H1 (cell line): ENCODE measurements around the gene TTLL5. TPM values are rescaled to one million over a fixed set of nuclear protein-coding genes. Genes with fewer than 3 reads are reported as not detected.

Experiments
- CTCF ChIA-PET: fragments of 300-600 bp; sonication (Branson Sonifier 250); formaldehyde crosslinking; loops from one replicate; lab custom pipeline; 2021; ENCODE audit not compliant: partially characterized antibody; lab: Charles Lee
- POLR2A ChIA-PET: fragments of 300-600 bp; sonication (Branson Sonifier 250); formaldehyde crosslinking; loops from one replicate; lab custom pipeline; 2021; ENCODE audit warnings: inconsistent platforms; ENCODE audit not compliant: partially characterized antibody; lab: Charles Lee
- DNase-seq, 2 experiments: peaks; one replicate each; pipeline versions ENCODE4 v3.0.0 to v3.0.0-alpha.2; 2010 to 2022; ENCODE audit warnings: low spot score in 2 of 2, low read depth in 1 of 2, mixed read lengths in 1 of 2
- FAIRE-seq: peaks from 2 replicates; lab custom pipeline; 2011; peaks lifted over from hg19 to GRCh38; lab: Jason Lieb, UNC
- H2AFZ ChIP-seq: 2 replicates; pipeline ENCODE4 v1.8.1; 2012; ENCODE audit warnings: low read length, inconsistent platforms
- H2AK5ac ChIP-seq: 2 replicates; pipeline ENCODE4 v1.6.1; 2013; ENCODE audit warnings: low read depth, low read length
- H2BK120ac ChIP-seq: replicated peaks from 2 replicates; pipeline ENCODE3; 2013; ENCODE audit warnings: low read depth, low read length, inconsistent platforms
- H2BK12ac ChIP-seq: 2 replicates; pipeline ENCODE4 v1.6.1; 2013; ENCODE audit warnings: low read depth, low read length
- H2BK15ac ChIP-seq: 2 replicates; pipeline ENCODE4 v1.6.1; 2013; ENCODE audit warnings: low read length
- H2BK20ac ChIP-seq: 2 replicates; pipeline ENCODE4 v1.6.1; 2013; ENCODE audit warnings: low read length
- H2BK5ac ChIP-seq: 2 replicates; pipeline ENCODE4 v1.6.1; 2013; ENCODE audit warnings: low read depth, low read length
- H3K14ac ChIP-seq: 2 replicates; pipeline ENCODE4 v1.6.1; 2013; ENCODE audit warnings: inconsistent platforms; ENCODE audit not compliant: insufficient read length
- H3K18ac ChIP-seq: 2 replicates; pipeline ENCODE4 v1.6.1; 2013; ENCODE audit warnings: low read length; ENCODE audit errors: extremely low read depth
- H3K23ac ChIP-seq: 2 replicates; pipeline ENCODE4 v1.6.1; 2013; ENCODE audit warnings: inconsistent platforms; ENCODE audit not compliant: insufficient read length
- H3K23me2 ChIP-seq: 2 replicates; pipeline ENCODE4 v1.6.1; 2013; ENCODE audit warnings: low read depth, low read length
- H3K27ac ChIP-seq: 2 replicates; pipeline ENCODE4 v1.6.1; 2011; ENCODE audit warnings: low read depth, low read length, inconsistent platforms
- H3K27me3 ChIP-seq, 4 experiments: replicated peaks in 1 of 4; 1 replicate in 1 of 4; 2 replicates in 3 of 4; pipeline versions ENCODE4 v1.6.1 to v1.8.1; 2011 to 2013; ENCODE audit warnings: low read length in 3 of 4, mild to moderate bottlenecking in 3 of 4, inconsistent platforms in 2 of 4, mixed read lengths in 2 of 4, moderate library complexity in 1 of 4; ENCODE audit not compliant: control insufficient read depth in 3 of 4, insufficient read depth in 3 of 4; ENCODE audit errors: extremely low read depth in 1 of 4
- H3K36me3 ChIP-seq, 4 experiments: 2 replicates each; pipeline versions ENCODE4 v1.6.1 to v1.8.1; 2011 to 2013; ENCODE audit warnings: mild to moderate bottlenecking in 4 of 4, low read length in 3 of 4, moderate library complexity in 2 of 4, control low read depth in 1 of 4, inconsistent platforms in 1 of 4; ENCODE audit not compliant: insufficient read depth in 4 of 4, control insufficient read depth in 2 of 4
- H3K4ac ChIP-seq: replicated peaks from 2 replicates; pipeline ENCODE3; 2013; ENCODE audit warnings: low read length, low read depth, mixed read lengths, inconsistent platforms; ENCODE audit not compliant: insufficient read length
- H3K4me1 ChIP-seq, 4 experiments: replicated peaks in 1 of 4; 1 replicate in 1 of 4; 2 replicates in 3 of 4; pipeline versions ENCODE4 v1.6.1 to v1.8.1; 2011 to 2013; ENCODE audit warnings: low read length in 3 of 4, inconsistent platforms in 2 of 4, mixed read lengths in 1 of 4; ENCODE audit not compliant: insufficient read depth in 4 of 4, control insufficient read depth in 3 of 4
- H3K4me2 ChIP-seq, 2 experiments: 2 replicates each; pipeline versions ENCODE4 v1.6.1 to v1.8.1; 2011 to 2013; ENCODE audit warnings: low read depth in 2 of 2, low read length in 2 of 2, control low read depth in 1 of 2, inconsistent platforms in 1 of 2, mild to moderate bottlenecking in 1 of 2; ENCODE audit not compliant: insufficient read depth in 1 of 2
- H3K4me3 ChIP-seq, 4 experiments: fragments of 200-600, 300-600 bp in 1 of 4; sonication (generic), shearing (Covaris generic), sonication (Bioruptor Twin) in 1 of 4; 2 replicates each; pipeline versions ENCODE4 v1.5.1 to v1.8.1; 2011 to 2016; ENCODE audit warnings: low read length in 4 of 4, low read depth in 3 of 4, control low read depth in 2 of 4, inconsistent platforms in 2 of 4, mild to moderate bottlenecking in 2 of 4, mixed read lengths in 1 of 4, moderate library complexity in 1 of 4; ENCODE audit not compliant: insufficient read depth in 2 of 4; ENCODE audit errors: extremely low read depth in 1 of 4
- H3K56ac ChIP-seq: replicated peaks from 2 replicates; pipeline ENCODE3; 2013; ENCODE audit warnings: low read depth, mild to moderate bottlenecking, mixed read lengths, low read length, inconsistent platforms; ENCODE audit not compliant: insufficient read length
- H3K79me1 ChIP-seq: 2 replicates; pipeline ENCODE4 v1.6.1; 2013; ENCODE audit warnings: low read depth, low read length, control low read depth
- H3K79me2 ChIP-seq, 2 experiments: 2 replicates each; pipeline versions ENCODE4 v1.6.1 to v1.8.1; 2012 to 2013; ENCODE audit warnings: low read length in 2 of 2, mild to moderate bottlenecking in 2 of 2, inconsistent platforms in 1 of 2; ENCODE audit not compliant: insufficient read depth in 2 of 2, control insufficient read depth in 1 of 2
- H3K9ac ChIP-seq, 4 experiments: replicated peaks in 1 of 4; 1 replicate in 1 of 4; 2 replicates in 3 of 4; pipeline versions ENCODE4 v1.6.1 to v1.8.1; 2011 to 2013; ENCODE audit warnings: low read depth in 3 of 4, low read length in 3 of 4, control low read depth in 2 of 4, mild to moderate bottlenecking in 2 of 4, moderate library complexity in 2 of 4, inconsistent platforms in 1 of 4; ENCODE audit errors: extremely low read depth in 1 of 4
- H3K9me3 ChIP-seq, 2 experiments: 2 replicates each; pipeline versions ENCODE4 v1.6.1 to v1.8.1; 2012 to 2013; ENCODE audit warnings: mild to moderate bottlenecking in 2 of 2, moderate library complexity in 2 of 2, control low read depth in 1 of 2, inconsistent platforms in 1 of 2, low read depth in 1 of 2, low read length in 1 of 2, mixed read lengths in 1 of 2; ENCODE audit not compliant: insufficient read depth in 2 of 2
- H4K20me1 ChIP-seq, 2 experiments: replicated peaks in 1 of 2; 2 replicates each; pipeline versions ENCODE3 to v1.8.1; 2011 to 2013; ENCODE audit warnings: inconsistent platforms in 2 of 2, low read length in 2 of 2, mild to moderate bottlenecking in 1 of 2; ENCODE audit not compliant: insufficient read depth in 2 of 2, control insufficient read depth in 1 of 2
- H4K5ac ChIP-seq: 2 replicates; pipeline ENCODE4 v1.6.1; 2013; ENCODE audit warnings: low read length, low read depth, mixed read lengths, inconsistent platforms; ENCODE audit not compliant: insufficient read length
- H4K8ac ChIP-seq: 2 replicates; pipeline ENCODE4 v1.8.0; 2013; ENCODE audit warnings: mild to moderate bottlenecking, moderate library complexity, low read length, inconsistent platforms; ENCODE audit not compliant: insufficient read depth; ENCODE audit errors: extremely low read depth
- H4K91ac ChIP-seq: replicated peaks from 2 replicates; pipeline ENCODE3; 2013; ENCODE audit warnings: low read length, mixed read lengths, inconsistent platforms; ENCODE audit not compliant: insufficient read length
- WGBS, 2 experiments: shearing (Covaris generic) in 1 of 2; methylation state at CpG; one replicate each; pipeline versions ENCODE4 v1.1.6 to v1.1.7; 2013 to 2015; ENCODE audit warnings: low lambda C conversion rate in 2 of 2, mixed read lengths in 2 of 2, inconsistent platforms in 1 of 2, low coverage in 1 of 2, missing lambda C conversion rate in 1 of 2; ENCODE audit not compliant: insufficient replicate concordance in 2 of 2, insufficient coverage in 1 of 2, insufficient read length in 1 of 2; ENCODE audit errors: extremely low coverage in 1 of 2, missing lambda C conversion rate in 1 of 2; 5-methylcytosine and 5-hydroxymethylcytosine counted together
- polyA plus RNA-seq, 7 experiments: library from polyadenylated mRNA; depleted of rRNA in 3 of 7; stranded (reverse) in 5 of 7; unstranded in 2 of 7; fragments of >200 nt in 5 of 7; fragments of 200-250 nt in 2 of 7; gene quantifications; 1 replicate in 5 of 7; 2 replicates in 1 of 7; 4 replicates in 1 of 7; pipeline versions ENCODE4 v1.2.1 to v1.2.3, GENCODE V29; 2011 to 2013; ENCODE audit warnings: missing spikeins in 2 of 7, mixed read lengths in 2 of 7
- total RNA-seq: library from RNA; stranded (reverse); fragmentation: NEBNext Ultra II Directional; extraction: Animal tissue kit (Norgen Biotek cat#: 25700); gene quantifications from 2 replicates; pipeline ENCODE4 v1.2.1, GENCODE V29; 2021
- TF ChIP-seq, protein P1 (sequence below): IDR thresholded peaks from 2 replicates; pipeline ENCODE4 v1.6.1; 2012; ENCODE audit warnings: low read length, inconsistent platforms

Gene TTLL5
- total and polyA plus RNA-seq, 2 of the 8 experiments (the other 6 are each of a cell fraction or from before 2014, with no cell fraction given) = 16.1 to 45.9 TPM

DNA sequence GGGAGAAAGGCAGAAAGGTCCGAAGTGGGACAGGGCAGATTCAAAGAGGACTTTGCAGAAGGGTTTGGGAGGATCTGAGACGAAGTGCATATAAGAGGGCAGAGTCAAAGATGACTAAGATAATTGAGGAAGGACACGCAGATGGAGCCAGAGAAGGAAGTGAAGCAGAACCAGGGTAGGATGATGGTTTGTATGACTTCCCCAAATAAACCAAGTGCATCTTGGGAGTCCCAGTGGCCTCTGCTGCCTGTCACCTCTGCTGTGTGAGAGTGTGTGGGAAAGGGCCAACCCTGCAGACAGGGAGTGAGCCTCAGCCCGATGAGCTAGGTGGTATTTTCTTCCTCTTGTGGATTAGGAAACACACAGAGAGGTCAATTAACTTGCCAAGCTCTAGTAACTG lies 45.8 kb upstream of the TTLL5 start:
- no peaks in the 10 kb centered on the region for H3K79me2 ChIP-seq
- no peaks in the 10 kb centered on the region for H3K36me3 ChIP-seq
- H2BK15ac ChIP-seq = no peak overlapping the region
- H3K4me1 ChIP-seq = no peaks in the 10 kb centered on the region
- H3K27me3 ChIP-seq = no peaks in the 10 kb centered on the region
- ChIA-PET CTCF (interaction anchor here (0.6 kb wide), 1 partner anchor 12 kb away, joined by 3 read pairs; no protein-coding TSS in a partner anchor), POLR2A (no interaction called here)
- no peaks in the 10 kb centered on the region for H4K20me1 ChIP-seq
- no peak overlapping the region for H3K4ac ChIP-seq
- no peak overlapping the region for H3K56ac ChIP-seq
- H2BK12ac ChIP-seq = no peak overlapping the region
- H2BK5ac ChIP-seq = no peak overlapping the region
- no peak overlapping the region for H2BK20ac ChIP-seq
- H4K91ac ChIP-seq = no peak overlapping the region
- no peak overlapping the region for H3K18ac ChIP-seq
- TF ChIP-seq, protein P1, sequence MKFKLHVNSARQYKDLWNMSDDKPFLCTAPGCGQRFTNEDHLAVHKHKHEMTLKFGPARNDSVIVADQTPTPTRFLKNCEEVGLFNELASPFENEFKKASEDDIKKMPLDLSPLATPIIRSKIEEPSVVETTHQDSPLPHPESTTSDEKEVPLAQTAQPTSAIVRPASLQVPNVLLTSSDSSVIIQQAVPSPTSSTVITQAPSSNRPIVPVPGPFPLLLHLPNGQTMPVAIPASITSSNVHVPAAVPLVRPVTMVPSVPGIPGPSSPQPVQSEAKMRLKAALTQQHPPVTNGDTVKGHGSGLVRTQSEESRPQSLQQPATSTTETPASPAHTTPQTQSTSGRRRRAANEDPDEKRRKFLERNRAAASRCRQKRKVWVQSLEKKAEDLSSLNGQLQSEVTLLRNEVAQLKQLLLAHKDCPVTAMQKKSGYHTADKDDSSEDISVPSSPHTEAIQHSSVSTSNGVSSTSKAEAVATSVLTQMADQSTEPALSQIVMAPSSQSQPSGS = no peak
- no peak overlapping the region for H4K5ac ChIP-seq
- H3K4me2 ChIP-seq = no peak overlapping the region
- H2BK120ac ChIP-seq = no peak overlapping the region
- 89% methylated on average over 4 of the region's 4 CpGs; no CpG with 5 or more reads in 1 of the 2 experiments for WGBS, 2 experiments
- FAIRE-seq (no peak), DNase-seq (no peak)
- no peaks in the 10 kb centered on the region for H3K79me1 ChIP-seq
- H2AK5ac ChIP-seq = no peak overlapping the region
- no peak overlapping the region for H3K14ac ChIP-seq
- no peak overlapping the region for H3K4me3 ChIP-seq
- no peak overlapping the region for H3K27ac ChIP-seq
- no peaks in the 10 kb centered on the region for H3K9me3 ChIP-seq
- H3K23ac ChIP-seq = no peak overlapping the region
- H2AFZ ChIP-seq = no peak overlapping the region
- no peak overlapping the region for H3K9ac ChIP-seq
- H4K8ac ChIP-seq = no peak overlapping the region; the same call in 1 of the 2 replicates
- H3K23me2 ChIP-seq = peaks cover 2% of the 10 kb centered on the region; the same call in 1 of the 2 replicates
